GM18505 (cell line): Measurements from ENCODE around the gene LDLRAD4.

Experiments used
- ATAC-seq: cut with Tn5 transposase; IDR thresholded peaks from one replicate; pipeline ENCODE4 v1.9.1; 2021; ENCODE audit not compliant: unreplicated experiment
- POLR2A ChIP-seq: IDR thresholded peaks from 4 replicates; pipeline ENCODE4 v1.6.1; 2011; ENCODE audit warnings: borderline replicate concordance; ENCODE audit not compliant: insufficient read depth, insufficient read length; ENCODE audit errors: extremely low read depth

LDLRAD4 gene

DNA sequence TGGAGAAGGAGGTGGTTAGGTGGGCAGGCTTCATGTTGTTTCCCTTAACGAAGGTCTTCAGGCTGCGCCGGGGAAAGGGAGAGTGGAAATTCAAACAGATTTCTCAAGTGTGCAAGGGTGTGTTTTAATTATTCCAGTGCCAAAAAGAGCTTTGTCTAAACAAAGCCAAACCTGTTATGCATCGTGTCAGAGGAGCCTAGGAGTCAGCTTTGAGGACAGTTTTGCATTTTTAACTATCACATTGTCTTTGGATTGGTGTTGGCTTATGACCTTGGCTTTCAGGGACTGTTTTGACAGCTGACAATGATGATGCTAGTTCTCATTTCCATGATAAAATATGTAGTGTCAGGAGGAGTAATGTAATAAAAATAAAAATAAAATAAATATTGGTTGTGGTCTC, 144.8 kb downstream of the LDLRAD4 start:
- ATAC-seq: no peak
- TF ChIP-seq POLR2A: no peak

DNA sequence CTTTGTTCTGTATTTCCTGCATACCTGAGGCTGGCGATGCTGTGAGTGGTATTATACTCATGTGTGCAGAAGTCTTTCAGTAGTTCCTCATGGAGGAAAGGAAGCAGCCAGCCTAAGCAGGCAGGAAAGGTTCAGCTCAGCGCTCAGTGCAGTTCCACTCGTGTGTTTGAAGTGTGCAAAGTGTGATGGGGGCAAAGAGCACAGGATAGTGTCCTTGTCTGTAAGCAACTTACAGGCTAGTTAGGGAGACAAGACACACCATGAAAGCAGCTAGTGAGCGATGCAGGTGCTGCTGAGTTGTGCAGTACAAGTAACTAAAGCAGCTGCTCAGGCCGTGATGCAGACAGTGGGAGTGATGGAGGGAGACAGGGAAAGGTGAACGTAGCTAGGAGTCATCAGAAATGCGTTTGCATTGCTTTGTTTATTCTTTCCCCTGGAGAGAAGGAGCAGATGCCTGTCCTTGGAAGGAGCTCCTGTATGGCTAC, 146.2 kb downstream of the LDLRAD4 start:
- TF ChIP-seq POLR2A: no peak
- ATAC-seq: no peak

DNA sequence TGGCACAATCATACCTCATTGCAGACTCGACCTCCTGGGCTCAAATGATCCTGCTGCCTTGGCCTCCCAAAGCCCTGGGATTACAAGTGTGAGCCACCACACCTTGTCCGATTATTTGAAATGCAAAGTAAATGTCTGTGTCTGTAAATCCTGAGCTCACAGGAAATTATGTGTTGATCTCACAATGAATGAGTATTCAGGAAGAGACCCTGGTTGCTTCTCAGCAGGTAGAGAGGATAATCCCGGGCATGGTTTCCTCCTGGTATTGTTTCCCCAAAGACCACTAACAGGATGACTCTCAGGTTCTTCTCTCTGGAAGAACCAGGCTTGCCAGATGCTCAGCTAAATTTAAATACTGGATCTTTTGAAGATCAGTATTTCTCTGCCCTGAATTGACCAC, 147.6 kb downstream of the LDLRAD4 start:
- ATAC-seq: no peak
- TF ChIP-seq POLR2A: no peak

DNA sequence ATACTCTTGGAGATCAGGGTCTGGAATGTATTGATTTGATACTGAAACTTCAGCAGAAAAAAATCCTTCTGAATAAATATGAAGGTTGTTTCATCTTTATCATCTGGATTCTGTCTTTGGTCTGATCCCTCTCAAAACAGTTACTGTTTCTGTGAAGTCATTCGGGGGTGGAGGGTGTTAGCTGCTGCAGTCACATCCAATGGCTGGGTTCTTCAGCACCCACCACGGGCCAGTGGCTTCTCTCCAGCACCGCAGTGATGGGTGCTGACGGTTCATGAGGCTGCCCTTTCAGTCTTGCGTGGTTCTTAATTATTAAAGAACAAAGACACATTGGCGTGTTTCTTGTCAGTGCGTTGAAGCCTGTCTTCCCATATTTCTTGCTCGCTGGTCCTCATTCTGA, 148.0 kb downstream of the LDLRAD4 start:
- TF ChIP-seq POLR2A: no peak
- no peak for ATAC-seq

DNA sequence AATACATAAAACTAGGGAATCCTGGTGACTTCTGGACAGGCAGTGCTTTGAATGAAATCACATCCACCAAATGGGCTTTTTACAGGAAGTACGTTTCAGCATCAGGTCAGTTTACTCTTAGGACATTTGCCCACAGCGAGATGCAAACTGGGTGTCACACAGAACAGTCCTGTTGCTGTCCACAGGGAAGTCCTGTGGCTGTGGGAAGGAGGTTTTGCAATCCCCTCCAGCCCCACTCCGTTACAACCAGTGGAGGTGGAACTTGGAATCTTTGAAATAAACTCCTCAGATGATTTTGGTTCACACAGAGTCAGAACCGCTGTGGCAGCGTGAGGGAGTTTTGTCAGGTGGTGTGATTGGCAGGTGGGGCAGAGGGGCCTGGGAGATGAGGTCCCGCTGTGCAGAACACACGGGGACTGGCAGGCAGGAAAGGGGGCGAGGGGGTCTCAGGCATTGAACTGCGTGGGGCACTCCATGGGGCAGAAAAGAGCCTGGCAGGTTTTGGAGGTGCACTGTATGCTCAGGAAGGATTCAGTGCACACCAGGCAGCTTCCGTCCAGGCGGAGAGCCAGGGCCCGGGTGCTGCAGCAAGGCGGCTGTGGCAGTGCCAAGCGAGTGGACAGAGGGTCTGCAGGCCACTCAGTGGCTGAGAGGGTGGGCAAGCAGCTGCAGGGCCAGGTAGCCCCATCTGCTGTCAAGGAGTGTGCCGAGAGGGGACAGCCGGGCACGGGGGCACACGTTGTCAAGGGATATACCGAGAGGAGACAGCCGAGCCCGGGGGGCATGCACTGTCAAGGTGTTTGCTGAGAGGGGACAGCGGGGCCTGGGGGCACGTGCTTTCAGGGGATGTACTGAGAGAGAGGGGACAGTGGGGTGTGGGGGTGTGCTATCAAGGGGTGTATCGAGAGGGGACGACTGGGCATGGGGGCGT, 148.7 kb downstream of the LDLRAD4 start:
- ATAC-seq: no peak

DNA sequence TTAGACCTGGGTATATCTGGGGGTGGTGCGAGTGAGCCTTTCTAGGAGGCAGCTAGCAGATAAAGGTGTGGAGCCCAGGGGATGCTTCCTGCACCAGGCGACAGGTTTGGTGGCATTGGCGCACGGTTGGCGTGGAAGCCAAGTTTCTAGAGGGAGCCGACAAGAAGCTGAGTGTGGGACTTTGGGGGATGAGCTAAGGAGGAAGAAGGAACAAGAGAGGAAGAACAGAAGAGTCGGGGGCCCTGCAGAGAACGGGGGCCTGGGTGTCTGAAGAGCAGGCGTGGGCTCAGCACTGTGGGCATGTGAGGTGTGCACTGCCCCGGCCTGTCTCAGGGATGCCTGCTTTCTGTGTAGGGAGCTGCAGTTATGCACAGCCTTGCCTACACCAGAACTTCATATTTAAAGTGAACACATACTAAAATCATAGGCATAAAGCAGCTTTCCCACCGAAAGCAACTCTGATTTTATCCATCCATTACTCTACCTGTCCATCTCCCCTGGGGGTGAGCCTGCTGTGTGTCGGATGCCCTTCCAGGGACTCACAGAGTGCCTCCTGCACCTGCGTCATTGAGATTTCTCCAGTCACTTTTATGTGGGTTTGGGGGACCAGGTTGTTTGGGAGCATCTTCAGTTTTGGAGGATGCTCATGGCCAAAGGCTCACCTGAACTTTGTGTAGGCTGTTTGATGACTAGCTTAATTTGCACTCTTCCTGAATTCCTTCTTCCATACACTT, 149.7 kb downstream of the LDLRAD4 start:
- TF ChIP-seq POLR2A: no peak
- no peak for ATAC-seq

More for the DNA sequence above, 148.7 kb downstream of the LDLRAD4 start:
- no peak for TF ChIP-seq POLR2A

DNA sequence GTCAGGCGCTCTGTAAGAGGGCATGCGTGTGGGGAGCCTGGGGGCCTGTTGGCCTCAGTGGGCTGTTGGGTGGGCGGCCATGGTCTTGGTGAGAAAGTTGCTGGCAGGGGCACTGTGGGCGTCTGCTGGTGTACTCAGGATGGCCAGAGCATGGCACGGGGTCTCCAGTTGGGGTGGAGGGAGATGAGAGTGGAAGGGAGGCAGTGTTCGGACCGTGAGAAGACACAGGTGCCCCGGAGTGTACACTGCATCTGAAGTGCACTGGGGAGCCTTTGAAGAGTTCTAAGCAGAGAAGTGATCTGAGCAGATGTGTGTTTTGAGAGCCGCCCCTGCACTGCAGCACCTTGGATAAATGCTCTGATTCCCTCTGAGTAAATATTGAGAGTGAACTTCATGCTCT, 150.8 kb downstream of the LDLRAD4 start:
- ATAC-seq: no peak

DNA sequence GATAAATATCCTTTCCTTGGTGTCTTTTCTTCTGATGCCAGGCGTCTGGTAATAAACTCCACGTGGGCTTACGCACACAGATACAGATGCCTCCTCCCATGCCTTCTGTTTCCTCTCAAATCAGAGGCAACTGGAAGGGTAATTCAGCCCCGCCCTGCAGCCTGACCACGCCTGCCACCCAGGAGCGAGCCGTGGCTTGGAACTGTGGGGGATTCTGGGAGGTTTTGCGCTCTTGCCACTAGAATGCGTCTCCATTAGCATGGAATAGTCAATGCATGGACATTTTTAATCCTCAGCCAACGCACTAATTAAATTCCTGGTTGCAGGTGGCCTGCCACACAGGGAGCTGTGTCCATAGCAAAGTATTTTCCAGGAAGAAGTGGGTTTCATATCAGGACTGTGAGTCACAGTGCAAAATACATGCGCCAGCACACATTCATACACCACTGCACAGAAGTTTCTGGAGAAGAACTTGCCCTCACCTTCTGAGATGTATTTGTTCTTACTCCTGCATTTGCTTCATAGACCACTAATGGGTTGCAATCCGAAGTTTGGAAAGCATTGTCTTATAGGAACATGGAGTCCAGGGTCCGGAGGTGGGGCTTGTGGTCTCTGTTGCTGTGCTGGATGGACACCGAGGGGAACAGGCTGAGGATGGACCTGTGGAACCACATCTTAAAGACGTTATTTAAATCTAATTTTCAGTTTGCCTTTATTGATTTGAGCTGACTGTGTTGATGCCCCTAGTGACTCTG, 151.4 kb downstream of the LDLRAD4 start:
- TF ChIP-seq POLR2A: no peak
- no peak for ATAC-seq

More for the DNA sequence above, 150.8 kb downstream of the LDLRAD4 start:
- TF ChIP-seq POLR2A: no peak

DNA sequence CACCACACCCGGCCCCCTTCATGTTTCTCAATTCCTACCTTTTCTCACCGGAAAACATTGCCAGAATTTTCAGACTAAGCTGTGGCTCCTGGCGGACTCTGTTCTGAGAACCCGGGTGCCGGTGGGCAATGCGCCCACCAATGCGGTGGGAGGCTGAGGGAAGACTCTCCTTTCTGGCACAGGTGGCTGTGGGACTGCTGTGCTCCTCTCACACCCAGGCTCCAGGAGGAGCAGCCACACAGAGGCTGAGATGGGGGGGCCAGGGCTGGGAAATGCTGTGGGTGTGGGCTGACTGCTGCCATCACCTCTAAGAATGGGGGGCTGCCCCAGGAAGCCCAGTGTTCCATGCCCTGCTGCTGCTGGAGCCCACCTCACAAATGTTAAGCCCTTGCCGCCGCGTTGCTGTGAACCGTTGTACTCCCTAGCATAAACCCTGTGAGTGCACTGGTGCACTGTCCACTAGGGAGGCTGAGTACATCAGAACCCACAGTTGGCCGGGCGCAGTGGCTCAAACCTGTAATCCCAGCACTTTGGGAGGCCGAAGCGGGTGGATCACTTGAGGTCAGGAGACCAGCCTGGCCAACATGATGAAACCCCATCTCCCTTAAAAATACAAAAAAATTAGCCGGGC, 152.6 kb downstream of the LDLRAD4 start:
- TF ChIP-seq POLR2A: no peak
- no peak for ATAC-seq

DNA sequence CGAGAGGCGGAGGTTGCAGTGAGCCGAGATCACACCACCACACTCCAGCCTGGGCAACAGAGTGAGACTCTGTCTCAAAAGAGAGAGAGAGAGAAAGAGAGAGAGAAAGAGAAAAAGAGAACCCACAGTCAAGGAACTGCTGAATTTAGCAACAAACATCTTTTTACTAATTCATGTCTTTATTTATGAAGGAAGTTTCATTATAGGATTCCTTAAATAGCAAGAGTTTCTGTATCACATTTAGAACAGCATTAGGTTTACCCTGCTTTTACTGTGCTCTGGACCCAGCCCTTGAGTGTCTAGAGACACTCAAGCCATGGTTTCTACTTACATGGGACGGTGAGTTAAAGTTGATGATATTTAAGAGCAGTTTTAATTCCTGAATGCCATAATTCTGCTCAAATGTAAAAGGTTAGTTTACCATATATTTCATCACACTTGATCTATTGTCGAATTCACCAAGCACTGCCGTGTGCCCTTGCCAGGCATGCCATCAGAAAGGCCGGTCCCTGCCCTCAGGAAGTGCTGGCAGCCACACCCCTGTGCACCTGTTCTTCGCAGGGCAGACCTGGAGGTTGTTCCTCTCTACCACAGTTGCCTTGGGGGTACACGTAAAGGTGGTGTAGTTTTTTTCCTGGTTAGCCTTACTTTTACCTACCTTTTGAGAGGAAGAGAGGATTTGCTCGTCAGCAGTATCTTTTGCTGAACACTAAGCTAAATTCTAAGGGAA, 153.3 kb downstream of the LDLRAD4 start:
- no peak for ATAC-seq
- no peak for TF ChIP-seq POLR2A

DNA sequence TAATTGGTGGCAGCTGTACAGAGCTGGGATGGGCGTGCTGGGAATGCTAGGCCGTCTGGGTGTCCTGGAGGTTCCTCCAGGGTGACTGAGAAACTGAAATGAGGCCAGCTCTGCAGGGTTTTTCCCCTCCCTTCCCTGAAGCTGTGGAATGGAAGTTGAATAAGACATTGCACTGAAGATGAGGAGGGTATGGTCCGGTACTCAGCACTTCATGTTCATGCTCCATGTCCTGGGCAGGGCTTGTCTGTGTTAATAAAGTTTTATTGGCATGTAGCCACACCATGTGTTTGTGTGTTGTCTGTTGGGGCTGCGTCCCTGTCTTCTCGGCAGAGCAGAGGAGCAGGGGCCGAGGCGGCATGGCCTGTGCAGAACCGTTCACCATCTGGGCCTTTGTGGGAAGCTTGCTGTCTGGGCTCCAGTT, 154.0 kb downstream of the LDLRAD4 start:
- no peak for TF ChIP-seq POLR2A
- ATAC-seq: no peak

DNA sequence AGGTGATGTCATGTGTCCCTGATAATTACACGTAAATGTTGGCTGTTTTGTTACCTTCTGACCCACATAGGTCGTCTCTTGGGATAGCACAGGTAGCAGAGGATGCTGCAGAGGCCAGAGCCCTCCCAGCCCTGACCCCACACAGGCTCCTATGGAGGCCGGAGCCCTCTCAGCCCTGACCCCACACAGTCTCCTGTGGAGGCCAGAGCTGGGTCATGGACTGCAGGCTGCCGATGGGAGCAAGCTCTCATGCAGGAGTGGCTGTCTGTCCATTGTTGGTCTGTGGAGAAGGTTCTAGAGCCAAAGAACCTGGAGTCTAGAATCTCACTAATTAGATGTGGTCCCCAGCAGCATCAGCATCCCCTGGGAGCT, 155.5 kb downstream of the LDLRAD4 start:
- no peak for ATAC-seq
- TF ChIP-seq POLR2A: no peak
